Prostate gland (tissue), 2 donors: Measurements from ENCODE around the gene GAB2. TPM values are rescaled to one million over a fixed set of nuclear protein-coding genes. Genes with fewer than 3 reads are reported as not detected.

Experiments
- DNase-seq: peaks from one replicate; pipeline ENCODE4 v3.0.0-alpha.2; 2019; ENCODE audit warnings: low spot score
- H3K27ac ChIP-seq, 2 donors: fragments of 200-600 bp; sonication (generic); 2 replicates each; pipeline ENCODE4 v1.5.1; 2017 to 2019
- H3K27me3 ChIP-seq: fragments of 200-600 bp; sonication (generic); replicated peaks from 2 replicates; pipeline ENCODE4 v1.5.1; 2019; ENCODE audit not compliant: insufficient read depth
- H3K36me3 ChIP-seq, 2 donors: fragments of 200-600 bp; sonication (generic); 1 replicate in 1 of 2; 2 replicates in 1 of 2; pipeline versions ENCODE4 v1.5.1 to v1.8.1; 2017 to 2019
- H3K4me1 ChIP-seq: fragments of 200-600 bp; sonication (generic); replicated peaks from 2 replicates; pipeline ENCODE4 v1.5.1; 2019
- H3K4me3 ChIP-seq, 2 donors: fragments of 200-600 bp; sonication (generic); 2 replicates each; pipeline ENCODE4 v1.5.1; 2017 to 2019
- H3K9me3 ChIP-seq: fragments of 200-600 bp; sonication (generic); 2 replicates; pipeline ENCODE4 v1.5.1; 2017
- POLR2A ChIP-seq: fragments of 450-650 bp; IDR thresholded peaks from one replicate; pipeline ENCODE4 v1.6.1; 2016; ENCODE audit warnings: antibody characterized with exemption, mild to moderate bottlenecking
- POLR2AphosphoS5 ChIP-seq: sonication (generic); formaldehyde crosslinking; IDR thresholded peaks from one replicate; pipeline ENCODE4 v1.6.1; 2017; ENCODE audit warnings: antibody characterized with exemption
- WGBS: methylation state at CpG from one replicate; pipeline ENCODE4 v1.1.5; 2018; 5-methylcytosine and 5-hydroxymethylcytosine counted together
- intact Hi-C: fragments of 100-400 bp; cut with DNase I; formaldehyde crosslinking; loops from one replicate; pipeline ENCODE4 v1.14.2; 2022
- total RNA-seq, 2 donors: library from RNA; depleted of rRNA; stranded (reverse); fragments of >200 nt; gene quantifications; one replicate each; pipeline ENCODE4 v1.1.0, GENCODE V29; 2016
- TF ChIP-seq, protein P1 (sequence below), 4 experiments: fragments of 200-600 bp in 2 of 4; fragments of 450-650 bp in 2 of 4; sonication (generic) in 2 of 4; IDR thresholded peaks; 1 replicate in 3 of 4; 2 replicates in 1 of 4; pipeline ENCODE4 v1.5.1; 2016 to 2019; ENCODE audit warnings: antibody characterized with exemption in 4 of 4, mild to moderate bottlenecking in 2 of 4, moderate library complexity in 2 of 4

Gene GAB2
- total RNA-seq, 2 donors from 2014 or later: 7.4 to 12.8 TPM

DNA sequence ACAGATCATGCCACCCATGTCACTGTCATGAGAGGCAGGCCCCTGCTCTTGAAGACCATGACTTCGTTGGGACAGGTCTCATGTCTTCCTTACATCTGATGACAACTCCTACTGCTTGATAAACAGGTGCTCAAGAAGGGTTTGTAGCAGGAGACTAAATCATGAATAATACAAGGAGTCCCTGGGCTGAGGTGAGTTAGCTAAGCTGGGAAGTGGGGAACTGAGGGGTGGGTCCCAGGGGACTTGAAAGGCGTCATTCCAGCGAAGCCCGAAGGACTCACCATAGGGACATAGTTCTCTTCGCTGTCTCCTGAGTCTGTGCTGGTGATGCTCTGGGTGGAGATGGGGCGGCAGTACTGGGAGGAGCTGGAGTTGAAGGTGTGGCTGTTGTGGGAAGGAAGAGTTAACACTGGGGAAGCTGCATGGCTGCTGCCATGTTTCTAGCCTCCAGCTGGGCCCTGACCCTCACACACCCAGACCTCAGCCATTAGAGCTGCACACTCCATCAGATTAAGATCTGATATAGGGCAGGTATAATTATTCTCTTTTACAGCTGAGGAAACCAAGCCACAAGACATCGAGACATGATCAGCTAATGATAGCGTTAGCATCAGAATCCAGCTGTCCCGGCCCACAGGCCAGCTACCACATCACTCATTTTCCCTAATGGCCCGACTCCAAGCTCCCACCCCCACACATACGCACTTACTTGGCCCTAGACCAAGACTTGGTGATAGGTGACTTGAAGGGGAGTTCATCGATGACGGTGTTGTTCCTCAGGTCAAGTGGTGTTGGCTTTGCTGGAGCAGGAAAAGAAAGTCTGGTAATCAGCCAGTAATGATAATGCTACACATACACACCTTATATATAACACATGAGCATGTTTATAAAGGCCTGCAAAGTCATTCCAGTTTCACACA, 196.0 kb downstream of the GAB2 start:
- H3K36me3 ChIP-seq: no peaks in the 10 kb centered on the region
- no peak for DNase-seq

DNA sequence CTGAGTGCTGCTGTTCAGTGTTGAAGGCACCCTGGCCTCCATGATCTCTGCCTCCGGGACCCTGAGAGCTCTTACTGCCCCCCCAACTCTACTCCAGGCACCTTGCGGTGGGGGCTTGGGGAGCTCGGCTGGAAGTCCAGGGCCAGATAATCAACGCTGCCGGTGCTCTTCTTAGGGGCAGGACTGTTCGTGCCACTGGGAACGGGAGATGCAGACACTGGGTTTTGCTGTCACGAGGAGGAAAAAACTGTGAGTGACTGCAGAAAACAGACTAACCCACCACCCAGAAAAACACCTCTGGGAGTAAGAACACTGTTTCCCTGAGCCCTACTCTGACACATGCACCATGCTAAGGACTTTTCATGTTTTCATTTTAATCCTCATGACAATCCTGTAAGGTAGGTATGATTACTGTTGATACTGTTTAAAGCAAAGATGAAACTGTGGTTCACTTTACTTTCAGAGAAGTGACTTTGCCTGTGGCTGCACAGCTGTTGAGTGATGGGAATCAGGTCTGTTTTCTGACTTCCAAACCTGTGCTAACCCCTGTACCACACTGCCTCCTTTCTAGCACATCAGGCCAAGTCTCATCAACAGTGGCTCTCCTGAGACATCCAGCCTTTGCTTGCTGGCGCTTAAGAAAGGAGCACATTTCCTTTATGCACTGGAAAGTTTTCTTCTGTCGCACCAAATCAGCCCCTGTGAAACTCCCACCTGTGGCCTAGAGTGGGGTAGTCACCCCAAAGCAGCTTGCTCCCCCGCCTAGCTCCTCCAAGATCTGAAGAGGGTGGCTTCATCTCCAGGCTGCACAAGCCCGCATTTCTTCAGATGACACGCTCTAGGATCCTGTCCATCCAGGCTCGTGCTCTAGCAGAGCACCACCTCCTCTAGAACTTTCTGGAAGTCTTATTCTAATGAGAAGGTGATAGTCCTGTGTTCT, 197.1 kb downstream of the GAB2 start:
- no peak for DNase-seq
- TF ChIP-seq, protein P1, sequence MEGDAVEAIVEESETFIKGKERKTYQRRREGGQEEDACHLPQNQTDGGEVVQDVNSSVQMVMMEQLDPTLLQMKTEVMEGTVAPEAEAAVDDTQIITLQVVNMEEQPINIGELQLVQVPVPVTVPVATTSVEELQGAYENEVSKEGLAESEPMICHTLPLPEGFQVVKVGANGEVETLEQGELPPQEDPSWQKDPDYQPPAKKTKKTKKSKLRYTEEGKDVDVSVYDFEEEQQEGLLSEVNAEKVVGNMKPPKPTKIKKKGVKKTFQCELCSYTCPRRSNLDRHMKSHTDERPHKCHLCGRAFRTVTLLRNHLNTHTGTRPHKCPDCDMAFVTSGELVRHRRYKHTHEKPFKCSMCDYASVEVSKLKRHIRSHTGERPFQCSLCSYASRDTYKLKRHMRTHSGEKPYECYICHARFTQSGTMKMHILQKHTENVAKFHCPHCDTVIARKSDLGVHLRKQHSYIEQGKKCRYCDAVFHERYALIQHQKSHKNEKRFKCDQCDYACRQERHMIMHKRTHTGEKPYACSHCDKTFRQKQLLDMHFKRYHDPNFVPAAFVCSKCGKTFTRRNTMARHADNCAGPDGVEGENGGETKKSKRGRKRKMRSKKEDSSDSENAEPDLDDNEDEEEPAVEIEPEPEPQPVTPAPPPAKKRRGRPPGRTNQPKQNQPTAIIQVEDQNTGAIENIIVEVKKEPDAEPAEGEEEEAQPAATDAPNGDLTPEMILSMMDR (IDR thresholded peaks at IDR 0.05): no peak
- TF ChIP-seq POLR2A (no peak), POLR2AphosphoS5 (no peak)
- H3K9me3 ChIP-seq: no peaks in the 10 kb centered on the region
- no peak overlapping the region for H3K27ac ChIP-seq
- WGBS: 90% methylated on average over 14 of the region's 14 CpGs
- H3K27me3 ChIP-seq: no peaks in the 10 kb centered on the region
- no peaks in the 10 kb centered on the region for H3K4me1 ChIP-seq
- intact Hi-C loops: no loop called here
- no peak overlapping the region for H3K4me3 ChIP-seq
- H3K36me3 ChIP-seq: no peaks in the 10 kb centered on the region

More for the DNA sequence above, 196.0 kb downstream of the GAB2 start:
- TF ChIP-seq POLR2A (no peak), POLR2AphosphoS5 (no peak)
- H3K4me1 ChIP-seq: no peaks in the 10 kb centered on the region
- H3K4me3 ChIP-seq: no peak overlapping the region
- intact Hi-C loops: no loop called here
- no peaks in the 10 kb centered on the region for H3K27me3 ChIP-seq
- H3K9me3 ChIP-seq: no peaks in the 10 kb centered on the region
- no peak overlapping the region for H3K27ac ChIP-seq
- WGBS: 94% methylated on average over 13 of the region's 13 CpGs

DNA sequence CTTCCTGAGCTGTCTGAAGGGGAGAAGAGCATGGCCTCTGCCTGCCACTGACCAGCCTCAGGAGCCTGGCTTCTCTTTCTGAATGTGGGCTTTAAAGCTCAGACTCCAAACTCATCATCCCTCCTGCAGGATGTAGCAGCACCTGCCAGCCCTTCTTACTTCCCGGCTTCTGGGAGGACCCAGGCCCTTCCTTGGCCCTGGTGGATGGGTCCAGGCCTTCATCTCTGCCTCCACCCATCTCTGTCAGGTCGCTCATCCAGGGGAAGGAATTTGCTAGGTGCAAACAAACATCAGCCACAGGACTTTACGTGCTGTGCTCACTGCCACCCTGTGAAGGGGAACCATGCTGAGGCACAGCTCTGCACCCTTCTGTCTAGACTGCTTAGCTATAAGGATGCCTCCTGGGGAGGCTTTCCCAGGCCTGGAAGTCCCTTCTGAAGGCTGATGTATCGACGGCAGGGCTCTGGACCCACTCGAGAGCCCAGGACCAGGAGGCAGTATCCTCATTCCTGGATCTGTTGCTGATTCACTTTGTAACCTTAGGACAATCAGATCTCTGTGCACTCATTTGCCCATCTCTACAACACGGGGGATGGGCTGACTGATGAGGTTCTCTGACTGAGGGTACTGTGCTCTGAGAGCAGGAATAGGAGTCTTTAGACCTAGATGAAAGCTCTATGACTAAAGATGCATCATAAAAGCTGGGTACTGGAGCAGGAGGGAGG, 198.0 kb downstream of the GAB2 start:
- H3K9me3 ChIP-seq: no peaks in the 10 kb centered on the region
- H3K27ac ChIP-seq: no peak overlapping the region
- H3K36me3 ChIP-seq: no peaks in the 10 kb centered on the region
- TF ChIP-seq POLR2AphosphoS5: no peak
- TF ChIP-seq, protein P1 (IDR thresholded peaks at IDR 0.05): no peak
- no peak for TF ChIP-seq POLR2A
- H3K4me1 ChIP-seq: no peaks in the 10 kb centered on the region
- WGBS: 86% methylated on average over 7 of the region's 7 CpGs
- no peak overlapping the region for H3K4me3 ChIP-seq
- DNase-seq: no peak
- intact Hi-C loops: no loop called here
- H3K27me3 ChIP-seq: no peaks in the 10 kb centered on the region

DNA sequence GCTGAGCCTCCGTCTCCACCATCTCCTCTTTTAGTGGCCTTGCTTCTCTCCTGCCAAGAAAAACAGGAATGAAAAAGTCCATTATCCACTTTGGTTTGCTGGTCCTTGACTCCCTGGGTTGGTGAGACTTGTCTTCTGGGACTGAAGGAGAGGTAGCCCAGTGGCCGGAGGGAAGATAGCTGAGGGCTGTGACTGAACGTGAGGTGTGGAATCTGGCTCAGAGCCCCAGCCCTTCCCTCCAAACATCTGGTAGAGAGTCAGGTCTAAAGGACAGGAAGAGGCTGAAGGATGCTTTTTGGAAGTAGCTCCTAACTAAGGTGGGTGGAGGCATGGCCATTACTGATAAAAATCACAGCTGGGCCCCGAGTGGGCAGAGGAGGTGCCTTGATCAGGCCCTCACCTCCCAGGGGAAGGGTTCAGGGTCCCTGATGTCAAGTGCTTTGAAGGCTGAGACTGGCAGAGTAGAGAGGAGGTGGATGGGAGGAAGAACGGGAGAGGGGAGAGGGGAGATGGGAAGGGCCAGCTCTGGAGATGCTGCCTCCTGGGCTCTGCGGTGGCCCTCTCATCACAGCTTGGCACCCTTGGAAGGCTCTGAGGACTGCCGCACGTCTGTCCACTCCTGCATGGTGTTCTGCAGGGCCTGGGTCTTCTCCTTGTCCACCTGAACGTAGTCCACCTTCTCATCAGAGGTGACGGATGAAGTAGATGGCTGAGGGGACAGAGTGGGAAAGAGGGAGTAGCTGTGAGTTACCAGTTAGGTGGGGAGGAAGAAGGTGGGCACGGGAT, 198.7 kb downstream of the GAB2 start:
- no peaks in the 10 kb centered on the region for H3K36me3 ChIP-seq
- no peak overlapping the region for H3K4me3 ChIP-seq
- intact Hi-C loops: no loop called here
- TF ChIP-seq, protein P1 (IDR thresholded peaks at IDR 0.05): no peak
- TF ChIP-seq POLR2AphosphoS5: no peak
- TF ChIP-seq POLR2A: no peak
- no peaks in the 10 kb centered on the region for H3K27me3 ChIP-seq
- DNase-seq: no peak
- H3K27ac ChIP-seq: no peak overlapping the region
- no peaks in the 10 kb centered on the region for H3K4me1 ChIP-seq
- H3K9me3 ChIP-seq: no peaks in the 10 kb centered on the region
- 86% methylated on average over 11 of the region's 11 CpGs for WGBS
